Osteoblast (primary cell): Measurements from ENCODE around the gene CACNA1H. TPM values are rescaled to one million over a fixed set of nuclear protein-coding genes. Genes with fewer than 3 reads are reported as not detected.

ENCODE experiments used
- DNase-seq: peaks from one replicate; pipeline ENCODE4 v3.0.0; 2011; ENCODE audit warnings: low spot score, mixed read lengths; ENCODE audit not compliant: insufficient read length; ENCODE audit errors: missing footprints
- H2AFZ ChIP-seq: 2 replicates; pipeline ENCODE4 v1.6.0; 2011; ENCODE audit warnings: mild to moderate bottlenecking, low read length
- H3K27ac ChIP-seq: 2 replicates; pipeline ENCODE4 v1.5.1; 2011; ENCODE audit warnings: mild to moderate bottlenecking, low read depth, low read length, moderate library complexity
- H3K27me3 ChIP-seq: 2 replicates; pipeline ENCODE4 v1.6.0; 2012; ENCODE audit warnings: mild to moderate bottlenecking, control low read depth, inconsistent platforms, low read length, moderate library complexity; ENCODE audit not compliant: insufficient read depth
- H3K36me3 ChIP-seq: 2 replicates; pipeline ENCODE4 v1.5.1; 2011; ENCODE audit warnings: mild to moderate bottlenecking, low read length, control low read depth, moderate library complexity; ENCODE audit not compliant: insufficient read depth
- H3K4me1 ChIP-seq: 2 replicates; pipeline ENCODE4 v1.5.1; 2011; ENCODE audit warnings: mild to moderate bottlenecking, low read length, control low read depth, moderate library complexity; ENCODE audit not compliant: insufficient read depth
- H3K4me2 ChIP-seq: 2 replicates; pipeline ENCODE4 v1.6.0; 2011; ENCODE audit warnings: mild to moderate bottlenecking, low read length; ENCODE audit not compliant: insufficient read depth
- H3K4me3 ChIP-seq: fragments of 200-600 bp; sonication (generic); 3 replicates; pipeline ENCODE4 v1.5.1; 2012; ENCODE audit warnings: mild to moderate bottlenecking, low read length, inconsistent platforms; ENCODE audit not compliant: insufficient read depth
- H3K79me2 ChIP-seq: 2 replicates; pipeline ENCODE4 v1.6.0; 2012; ENCODE audit warnings: mild to moderate bottlenecking, low read length, control low read depth, inconsistent platforms; ENCODE audit not compliant: insufficient read depth
- H3K9me3 ChIP-seq: 2 replicates; pipeline ENCODE4 v1.5.1; 2011; ENCODE audit warnings: low read depth, low read length, control low read depth
- H4K20me1 ChIP-seq: 2 replicates; pipeline ENCODE4 v1.6.0; 2012; ENCODE audit warnings: mild to moderate bottlenecking, low read length, control low read depth; ENCODE audit not compliant: insufficient read depth
- CTCF ChIP-seq: IDR thresholded peaks from 2 replicates; pipeline ENCODE4 v1.5.1; 2011; ENCODE audit warnings: mild to moderate bottlenecking, low read depth, low read length, moderate library complexity; ENCODE audit errors: extremely low read depth
- total RNA-seq: library from RNA; depleted of rRNA; stranded (reverse); fragments of >200 nt; gene quantifications from 2 replicates; pipeline ENCODE4 v1.2.3, GENCODE V29; 2012

CACNA1H gene
- total RNA-seq, 1 donor: under 0.01 TPM

GRCh38 chr16:1271380-1271723 is 118.4 kb downstream of the CACNA1H start:
- H3K27ac ChIP-seq: no peak overlapping the region
- no peak for TF ChIP-seq CTCF
- no peak for DNase-seq
- H3K27me3 ChIP-seq: no peaks in the 10 kb centered on the region
- no peaks in the 10 kb centered on the region for H3K79me2 ChIP-seq
- no peaks in the 10 kb centered on the region for H4K20me1 ChIP-seq
- H3K36me3 ChIP-seq: no peaks in the 10 kb centered on the region
- no peak overlapping the region for H3K4me2 ChIP-seq
- no peak overlapping the region for H3K4me3 ChIP-seq
- no peak overlapping the region for H2AFZ ChIP-seq
- H3K9me3 ChIP-seq: no peaks in the 10 kb centered on the region
- no peaks in the 10 kb centered on the region for H3K4me1 ChIP-seq

Other genes with a start within 250 kb of the CACNA1H start
- 25.3 and 35.8 TPM in 2 replicates for gene LMF1, start 182.1 kb upstream of the CACNA1H start, total RNA-seq
- under 0.01 TPM in 1 of 2 replicates, not detected in the other for gene SOX8, start 171.3 kb upstream of the CACNA1H start, total RNA-seq
- not detected in 2 replicates for gene SSTR5, start 80.4 kb upstream of the CACNA1H start, total RNA-seq
- gene C1QTNF8, start 56.9 kb upstream of the CACNA1H start, total RNA-seq: not detected in 2 replicates
- not detected in 2 replicates for gene TPSG1, start 72.2 kb downstream of the CACNA1H start, total RNA-seq
- gene TPSB2, start 77.1 kb downstream of the CACNA1H start, total RNA-seq: not detected in 2 replicates
- not detected in 2 replicates for gene TPSAB1, start 87.6 kb downstream of the CACNA1H start, total RNA-seq
- gene TPSD1, start 103.0 kb downstream of the CACNA1H start, total RNA-seq: not detected in 2 replicates
- gene UBE2I, start 156.5 kb downstream of the CACNA1H start, total RNA-seq: 37.1 and 49.2 TPM in 2 replicates
- under 0.01 and 0.29 TPM in 2 replicates for gene BAIAP3, start 180.5 kb downstream of the CACNA1H start, total RNA-seq
- 53.6 and 57.8 TPM in 2 replicates for gene TSR3, start 198.8 kb downstream of the CACNA1H start, total RNA-seq
- 67.8 and 69.1 TPM in 2 replicates for gene GNPTG, start 198.8 kb downstream of the CACNA1H start, total RNA-seq